HEK293T (cell line): ENCODE results near the gene CSTF3.
"Not testable (repeated sequence)": the region's sequence is repeated elsewhere in the genome, so short reads cannot be mapped to it uniquely, and the experiment has no call there.

ENCODE experiments used
- CTCF ChIA-PET: fragments of 350-600 bp; formaldehyde crosslinking; extraction: SDS; loops from one replicate; lab custom pipeline; 2021; ENCODE audit warnings: antibody characterized with exemption, inconsistent platforms; lab: Yijun Ruan, JAX
- POLR2A ChIA-PET: fragments of 350-600 bp; formaldehyde crosslinking; extraction: SDS; loops from one replicate; lab custom pipeline; 2020; ENCODE audit warnings: antibody characterized with exemption, inconsistent platforms; lab: Yijun Ruan, JAX
- DNase-seq: peaks from one replicate; pipeline ENCODE4 v3.0.0; 2012; ENCODE audit warnings: mixed read lengths; ENCODE audit errors: extremely low spot score
- ARNT ChIP-seq: fragments of 450-650 bp; IDR thresholded peaks from 2 replicates; pipeline ENCODE4 v1.6.1; 2017; ENCODE audit warnings: mild to moderate bottlenecking
- BHLHE40 ChIP-seq: fragments of 450-650 bp; IDR thresholded peaks from 2 replicates; pipeline ENCODE4 v1.6.1; 2016; ENCODE audit warnings: mild to moderate bottlenecking, moderate library complexity, borderline replicate concordance
- CTBP1 ChIP-seq: fragments of 450-650 bp; IDR thresholded peaks from 2 replicates; pipeline ENCODE4 v1.6.1; 2016; ENCODE audit warnings: borderline replicate concordance
- ELF4 ChIP-seq: fragments of 450-650 bp; IDR thresholded peaks from 2 replicates; pipeline ENCODE4 v1.6.1; 2017; ENCODE audit warnings: antibody characterized with exemption
- FOXA1 ChIP-seq: fragments of 450-650 bp; IDR thresholded peaks from 2 replicates; pipeline ENCODE4 v1.6.1; 2016; ENCODE audit warnings: mild to moderate bottlenecking
- FOXK2 ChIP-seq: fragments of 450-650 bp; IDR thresholded peaks from 2 replicates; pipeline ENCODE4 v1.6.1; 2016; ENCODE audit warnings: mild to moderate bottlenecking
- FOXM1 ChIP-seq: fragments of 450-650 bp; IDR thresholded peaks from 2 replicates; pipeline ENCODE4 v1.6.1; 2017; ENCODE audit warnings: mild to moderate bottlenecking, borderline replicate concordance
- HDGF ChIP-seq: fragments of 450-650 bp; IDR thresholded peaks from 2 replicates; pipeline ENCODE4 v1.6.1; 2017; ENCODE audit warnings: antibody characterized with exemption, borderline replicate concordance
- L3MBTL2 ChIP-seq: fragments of 450-650 bp; conservative IDR thresholded peaks from 2 replicates; pipeline ENCODE4 v1.6.1; 2016; ENCODE audit warnings: mild to moderate bottlenecking
- LEF1 ChIP-seq: fragments of 450-650 bp; IDR thresholded peaks from 2 replicates; pipeline ENCODE4 v1.6.1; 2017; ENCODE audit warnings: mild to moderate bottlenecking, borderline replicate concordance
- NFRKB ChIP-seq: fragments of 450-650 bp; IDR thresholded peaks from 2 replicates; pipeline ENCODE4 v1.6.1; 2016; ENCODE audit warnings: mild to moderate bottlenecking, moderate library complexity
- PKNOX1 ChIP-seq: fragments of 450-650 bp; IDR thresholded peaks from 2 replicates; pipeline ENCODE4 v1.6.1; 2016
- SP1 ChIP-seq: fragments of 450-650 bp; IDR thresholded peaks from 2 replicates; pipeline ENCODE4 v1.6.1; 2017
- SUZ12 ChIP-seq: fragments of 450-650 bp; IDR thresholded peaks from 2 replicates; pipeline ENCODE4 v1.6.1; 2016; ENCODE audit warnings: mild to moderate bottlenecking
- TARDBP ChIP-seq: fragments of 450-650 bp; IDR thresholded peaks from 2 replicates; pipeline ENCODE4 v1.6.1; 2016
- ZNF384 ChIP-seq: fragments of 450-650 bp; IDR thresholded peaks from 2 replicates; pipeline ENCODE4 v1.6.1; 2016

The CSTF3 gene

GRCh38 chr11:33133761-33134160 lies 27.5 kb downstream of the CSTF3 start:
- ChIA-PET POLR2A (no interaction called here), CTCF (no interaction called here)
- TF ChIP-seq L3MBTL2 (no peak), SUZ12 (no peak), CTBP1 (no peak), ELF4 (no peak), LEF1 (no peak), FOXK2 (no peak), HDGF (no peak), FOXM1 (no peak), NFRKB (no peak), ZNF384 (no peak), TARDBP (no peak), ARNT (no peak), SP1 (no peak), FOXA1 (no peak), PKNOX1 (no peak), BHLHE40 (no peak)
- DNase-seq, result no peak

- POLR2A ChIA-PET, result no interaction called here
- TF ChIP-seq CTBP1 (no peak), TARDBP (no peak), BHLHE40 (no peak), ARNT (no peak), L3MBTL2 (no peak)
- CTCF ChIA-PET, result no interaction called here
- DNase-seq, result no peak
Measured at GRCh38 chr11:33132510-33132909, 28.8 kb downstream of the CSTF3 start.

GRCh38 chr11:33128739-33129138 lies 32.5 kb downstream of the CSTF3 start:
- CTCF ChIA-PET, result interaction anchor here (0.6 kb wide), 1 partner anchor 269 kb away, joined by 5 read pairs; no protein-coding TSS in a partner anchor
- TF ChIP-seq FOXM1 (no peak), NFRKB (no peak), ZNF384 (no peak), LEF1 (no peak), CTBP1 (no peak), BHLHE40 (no peak), FOXK2 (no peak), ARNT (no peak), SP1 (no peak), SUZ12 (no peak), FOXA1 (no peak), ELF4 (no peak)
- POLR2A ChIA-PET, result no interaction called here
- DNase-seq, result no peak

- no peak for TF ChIP-seq ZNF384
- no peak for TF ChIP-seq FOXM1
- no peak for TF ChIP-seq PKNOX1
- no peak for TF ChIP-seq HDGF
- TF ChIP-seq NFRKB, result no peak
Measured at GRCh38 chr11:33125611-33126010, 35.7 kb downstream of the CSTF3 start.

GRCh38 chr11:33125025-33125424 lies 36.3 kb downstream of the CSTF3 start:
- TF ChIP-seq CTBP1, result no peak
- no peak for TF ChIP-seq TARDBP
- TF ChIP-seq ZNF384, result no peak
- TF ChIP-seq L3MBTL2, result no peak
- no peak for TF ChIP-seq FOXA1
- TF ChIP-seq SP1, result no peak
- TF ChIP-seq SUZ12, result no peak
- no peak for TF ChIP-seq ELF4
- no peak for TF ChIP-seq FOXK2
- TF ChIP-seq PKNOX1, result no peak
- no peak for TF ChIP-seq HDGF
- no peak for TF ChIP-seq BHLHE40
- no peak for TF ChIP-seq FOXM1
- TF ChIP-seq ARNT, result no peak
- ChIA-PET POLR2A (no interaction called here), CTCF (no interaction called here)
- DNase-seq, result no peak

More at GRCh38 chr11:33125611-33126010, 35.7 kb downstream of the CSTF3 start:
- CTCF ChIA-PET, result no interaction called here
- POLR2A ChIA-PET, result no interaction called here
- DNase-seq, result no peak

- POLR2A ChIA-PET, CTCF ChIA-PET, DNase-seq: not testable (repeated sequence)
Measured at GRCh38 chr11:33122696-33123095, 38.6 kb downstream of the CSTF3 start.

- POLR2A ChIA-PET, result no interaction called here
- TF ChIP-seq L3MBTL2 (no peak), SP1 (no peak), ARNT (no peak), ELF4 (no peak)
- no peak for DNase-seq
- CTCF ChIA-PET, result no interaction called here
Measured at GRCh38 chr11:33116535-33116934, 44.7 kb downstream of the CSTF3 start.
